A549 (cell line): Measurements from ENCODE around the gene SON.

Experiments
- CTCF ChIP-seq: fragments of >200 bp; sonication (Bioruptor Twin); formaldehyde crosslinking; IDR thresholded peaks from 3 replicates; pipeline ENCODE4 v1.5.1; 2016
- FOSL2 ChIP-seq, 2 experiments: fragments of 450-650 bp in 1 of 2; fragments of >200 bp in 1 of 2; sonication (Bioruptor Twin) in 1 of 2; formaldehyde crosslinking; IDR thresholded peaks; 2 replicates each; pipeline versions ENCODE4 v1.5.0 to v1.6.1; 2016 to 2020; ENCODE audit warnings: mild to moderate bottlenecking in 1 of 2, moderate library complexity in 1 of 2
- JUN ChIP-seq, 2 experiments: fragments of >200 bp; sonication (Bioruptor Twin); formaldehyde crosslinking; IDR thresholded peaks; 2 replicates in 1 of 2; 3 replicates in 1 of 2; pipeline ENCODE4 v1.6.1; 2016 to 2017
- JUNB ChIP-seq: fragments of >200 bp; sonication (Bioruptor Twin); formaldehyde crosslinking; IDR thresholded peaks from 2 replicates; pipeline ENCODE4 v1.6.1; 2016
- MAX ChIP-seq: IDR thresholded peaks from 2 replicates; pipeline ENCODE4 v1.6.1; 2012
- MYC ChIP-seq: IDR thresholded peaks from 2 replicates; pipeline ENCODE4 v1.6.1; 2012; ENCODE audit warnings: mild to moderate bottlenecking, inconsistent platforms, low read length, improper control_type of control experiment, borderline replicate concordance
- NFE2L2 ChIP-seq: fragments of 150-350 bp; conservative IDR thresholded peaks from 2 replicates; pipeline ENCODE4 v1.6.1; 2014; ENCODE audit warnings: low read length
- NR3C1 ChIP-seq: fragments of >200 bp; sonication (Bioruptor Twin); formaldehyde crosslinking; IDR thresholded peaks from 3 replicates; pipeline ENCODE4 v1.6.1; 2017
- POLR2A ChIP-seq: IDR thresholded peaks from 2 replicates; pipeline ENCODE4 v1.6.1; 2012; ENCODE audit warnings: mild to moderate bottlenecking, low read length
- RAD21 ChIP-seq, 2 experiments: fragments of >200 bp in 1 of 2; sonication (Bioruptor Twin) in 1 of 2; formaldehyde crosslinking in 1 of 2; IDR thresholded peaks in 1 of 2; conservative IDR thresholded peaks in 1 of 2; 2 replicates in 1 of 2; 3 replicates in 1 of 2; pipeline ENCODE4 v1.6.1; 2012 to 2018; ENCODE audit warnings: inconsistent platforms in 1 of 2
- REST ChIP-seq: fragments of 200-600 bp; sonication (generic); IDR thresholded peaks from 2 replicates; pipeline ENCODE4 v1.6.1; 2016; ENCODE audit warnings: antibody characterized with exemption, mild to moderate bottlenecking, moderate library complexity
- SREBF2 ChIP-seq: fragments of 450-650 bp; IDR thresholded peaks from 2 replicates; pipeline ENCODE4 v1.6.1; 2014; ENCODE audit warnings: mild to moderate bottlenecking, moderate library complexity
- TF ChIP-seq, protein P1 (sequence below): IDR thresholded peaks from 2 replicates; pipeline ENCODE4 v1.6.1; 2012; ENCODE audit warnings: low read depth, borderline replicate concordance

GRCh38 chr21:33608559-33608958 lies 65.7 kb downstream of the SON start:
- TF ChIP-seq CTCF (no peak), NFE2L2 (no peak), RAD21 (conservative IDR thresholded peaks at IDR 0.05 in 1 of 2, IDR thresholded peaks at IDR 0.05 in 1 of 2) (no peak), MYC (no peak), POLR2A (no peak), JUNB (no peak), FOSL2 (IDR thresholded peaks at IDR 0.05) (no peak), FOSL2 (CRISPR knock-in tag; IDR thresholded peaks at IDR 0.05) (no peak), NR3C1 (no peak), JUN (IDR thresholded peaks at IDR 0.05) (no peak), MAX (no peak), SREBF2 (no peak), REST (no peak)
- TF ChIP-seq, protein P1, sequence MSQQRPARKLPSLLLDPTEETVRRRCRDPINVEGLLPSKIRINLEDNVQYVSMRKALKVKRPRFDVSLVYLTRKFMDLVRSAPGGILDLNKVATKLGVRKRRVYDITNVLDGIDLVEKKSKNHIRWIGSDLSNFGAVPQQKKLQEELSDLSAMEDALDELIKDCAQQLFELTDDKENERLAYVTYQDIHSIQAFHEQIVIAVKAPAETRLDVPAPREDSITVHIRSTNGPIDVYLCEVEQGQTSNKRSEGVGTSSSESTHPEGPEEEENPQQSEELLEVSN: no peak
